IMR-90 (cell line): ENCODE results near the gene TICAM2. TPM values are rescaled to one million over a fixed set of nuclear protein-coding genes. Genes with fewer than 3 reads are reported as not detected.

Experiments
- ATAC-seq: fragments of 200-7000 bp; cut with Tn5 transposase; 2 replicates; pipeline ENCODE4 v1.9.1; 2020; ENCODE audit warnings: low read depth, mild to moderate bottlenecking, moderate library complexity
- BruUV-seq: library from RNA; stranded (reverse); fragments of 400-500 nt; replicated peaks from 2 replicates; lab custom pipeline; 2021; lab: Mats Ljungman, UMichigan
- CTCF ChIA-PET: fragments of 300-600 bp; formaldehyde crosslinking; extraction: SDS; loops from one replicate; lab custom pipeline; 2021; ENCODE audit warnings: antibody characterized with exemption; lab: Yijun Ruan, JAX
- POLR2A ChIA-PET: fragments of 300-600 bp; sonication (Branson Sonifier 250); formaldehyde crosslinking; loops from one replicate; lab custom pipeline; 2022; ENCODE audit warnings: antibody characterized with exemption; ENCODE audit not compliant: unreplicated experiment; lab: Charles Lee
- DNase-seq: peaks from one replicate; pipeline ENCODE4 v3.0.0; 2013
- H2AFZ ChIP-seq: replicated peaks from 2 replicates; pipeline ENCODE3; 2013; ENCODE audit warnings: low read length, mild to moderate bottlenecking; ENCODE audit not compliant: poor library complexity
- H2AK5ac ChIP-seq: 2 replicates; pipeline ENCODE4 v1.6.1; 2013; ENCODE audit warnings: low read depth, low read length, inconsistent platforms
- H2AK9ac ChIP-seq: replicated peaks from 2 replicates; pipeline ENCODE3; 2013; ENCODE audit warnings: mild to moderate bottlenecking, low read depth, low read length, moderate library complexity; ENCODE audit not compliant: poor library complexity
- H2BK120ac ChIP-seq: 2 replicates; pipeline ENCODE4 v1.6.1; 2013; ENCODE audit warnings: low read depth, low read length, inconsistent platforms
- H2BK15ac ChIP-seq: 3 replicates; pipeline ENCODE4 v1.6.1; 2013; ENCODE audit warnings: low read depth, low read length, inconsistent platforms
- H2BK20ac ChIP-seq: 2 replicates; pipeline ENCODE4 v1.6.1; 2013; ENCODE audit warnings: low read depth, mild to moderate bottlenecking, inconsistent platforms, low read length, moderate library complexity
- H2BK5ac ChIP-seq: 2 replicates; pipeline ENCODE4 v1.6.1; 2013; ENCODE audit warnings: mild to moderate bottlenecking, low read depth, low read length, inconsistent platforms; ENCODE audit not compliant: poor library complexity, severe bottlenecking
- H3K14ac ChIP-seq: replicated peaks from 2 replicates; pipeline ENCODE4 v1.6.1; 2013; ENCODE audit warnings: low read depth, low read length, inconsistent platforms
- H3K18ac ChIP-seq: 2 replicates; pipeline ENCODE4 v1.6.1; 2013; ENCODE audit warnings: low read depth, low read length, control low read depth
- H3K23ac ChIP-seq: 2 replicates; pipeline ENCODE4 v1.6.1; 2013; ENCODE audit warnings: low read depth, low read length, inconsistent platforms
- H3K27ac ChIP-seq: 2 replicates; pipeline ENCODE4 v1.5.1; 2013; ENCODE audit warnings: mild to moderate bottlenecking, control low read depth, low read length; ENCODE audit not compliant: insufficient read depth
- H3K27me3 ChIP-seq: 2 replicates; pipeline ENCODE4 v1.6.1; 2013; ENCODE audit warnings: low read length; ENCODE audit not compliant: control insufficient read depth, insufficient read depth
- H3K36me3 ChIP-seq: 2 replicates; pipeline ENCODE4 v1.6.1; 2013; ENCODE audit warnings: low read length, mixed read lengths; ENCODE audit not compliant: control insufficient read depth, insufficient read depth
- H3K4ac ChIP-seq: 2 replicates; pipeline ENCODE4 v1.6.1; 2013; ENCODE audit warnings: low read depth, low read length, inconsistent platforms
- H3K4me1 ChIP-seq: 2 replicates; pipeline ENCODE4 v1.6.1; 2013; ENCODE audit warnings: low read length, mixed read lengths; ENCODE audit not compliant: control insufficient read depth, insufficient read depth
- H3K4me2 ChIP-seq: 2 replicates; pipeline ENCODE4 v1.6.1; 2013; ENCODE audit warnings: low read depth, mild to moderate bottlenecking, control low read depth, low read length, moderate library complexity
- H3K4me3 ChIP-seq: 2 replicates; pipeline ENCODE4 v1.5.1; 2013; ENCODE audit warnings: low read depth, mild to moderate bottlenecking, control low read depth, low read length, moderate library complexity; ENCODE audit not compliant: insufficient read depth
- H3K56ac ChIP-seq: 2 replicates; pipeline ENCODE4 v1.6.1; 2013; ENCODE audit warnings: low read length, inconsistent platforms; ENCODE audit not compliant: insufficient read depth; ENCODE audit errors: extremely low read depth
- H3K79me1 ChIP-seq, 2 experiments: 2 replicates each; pipeline ENCODE4 v1.6.1; 2013; ENCODE audit warnings: low read length in 2 of 2, inconsistent platforms in 1 of 2, low read depth in 1 of 2
- H3K9ac ChIP-seq: 2 replicates; pipeline ENCODE4 v1.6.1; 2013; ENCODE audit warnings: low read depth, low read length, control low read depth
- H3K9me1 ChIP-seq: 2 replicates; pipeline ENCODE4 v1.6.1; 2013; ENCODE audit warnings: low read length, inconsistent platforms; ENCODE audit not compliant: insufficient read depth
- H3K9me3 ChIP-seq: 2 replicates; pipeline ENCODE4 v1.6.1; 2013; ENCODE audit warnings: low read length; ENCODE audit not compliant: control insufficient read depth, insufficient read depth
- H4K20me1 ChIP-seq: 2 replicates; pipeline ENCODE4 v1.6.1; 2013; ENCODE audit warnings: low read length, inconsistent platforms; ENCODE audit not compliant: insufficient read depth
- H4K5ac ChIP-seq: 2 replicates; pipeline ENCODE4 v1.6.1; 2013; ENCODE audit warnings: mild to moderate bottlenecking, low read depth, low read length, control low read depth
- H4K8ac ChIP-seq, 2 experiments: 2 replicates each; pipeline ENCODE4 v1.6.1; 2013; ENCODE audit warnings: low read depth in 2 of 2, low read length in 2 of 2, control low read depth in 1 of 2, inconsistent platforms in 1 of 2
- H4K91ac ChIP-seq: 2 replicates; pipeline ENCODE4 v1.6.1; 2013; ENCODE audit warnings: low read depth, low read length, inconsistent platforms; ENCODE audit not compliant: insufficient read depth
- CEBPB ChIP-seq: IDR thresholded peaks from 2 replicates; pipeline ENCODE4 v1.6.1; 2012; ENCODE audit warnings: low read depth, low read length, improper control_type of control experiment
- CHD1 ChIP-seq: IDR thresholded peaks from 2 replicates; pipeline ENCODE4 v1.6.1; 2012; ENCODE audit warnings: low read depth, low read length, improper control_type of control experiment
- WGBS, 2 experiments: methylation state at CpG; one replicate each; pipeline versions ENCODE4 v1.1.5 to v1.1.7; 2013; ENCODE audit warnings: missing lambda C conversion rate in 2 of 2; ENCODE audit not compliant: insufficient read length in 1 of 2; ENCODE audit errors: extremely low coverage in 2 of 2; 5-methylcytosine and 5-hydroxymethylcytosine counted together
- dilution Hi-C: fragments of 300-500 bp; cut with HindIII; formaldehyde crosslinking; loops from one replicate; pipeline ENCODE4 v1.14.3; 2018; ENCODE audit warnings: low sequenced_read_pairs; ENCODE audit not compliant: unreplicated experiment
- in situ Hi-C: fragments of 300-500 bp; cut with MboI; formaldehyde crosslinking; loops from 3 replicates; pipeline ENCODE4 v1.14.3; 2019; ENCODE audit warnings: low sequenced_read_pairs, inconsistent platforms, mixed read lengths
- intact Hi-C: fragments of 100-400 bp; cut with micrococcal nuclease; formaldehyde crosslinking; loops from 2 replicates; pipeline ENCODE4 v1.10.0; 2022
- polyA plus RNA-seq, 3 experiments: library from polyadenylated mRNA; depleted of rRNA; stranded (reverse); fragments of >200 nt; gene quantifications; 2 replicates each; pipeline ENCODE4 v1.2.3, GENCODE V29; 2012; ENCODE audit warnings: low replicate concordance in 1 of 3
- total RNA-seq: library from RNA; depleted of rRNA; stranded (reverse); fragments of >200 nt; gene quantifications from 2 replicates; pipeline ENCODE4 v1.2.3, GENCODE V29; 2012

Gene TICAM2
- total and polyA plus RNA-seq, 2 of the 4 experiments (the other 2 are of a cell fraction): 2.9 to 4.3 TPM

DNA sequence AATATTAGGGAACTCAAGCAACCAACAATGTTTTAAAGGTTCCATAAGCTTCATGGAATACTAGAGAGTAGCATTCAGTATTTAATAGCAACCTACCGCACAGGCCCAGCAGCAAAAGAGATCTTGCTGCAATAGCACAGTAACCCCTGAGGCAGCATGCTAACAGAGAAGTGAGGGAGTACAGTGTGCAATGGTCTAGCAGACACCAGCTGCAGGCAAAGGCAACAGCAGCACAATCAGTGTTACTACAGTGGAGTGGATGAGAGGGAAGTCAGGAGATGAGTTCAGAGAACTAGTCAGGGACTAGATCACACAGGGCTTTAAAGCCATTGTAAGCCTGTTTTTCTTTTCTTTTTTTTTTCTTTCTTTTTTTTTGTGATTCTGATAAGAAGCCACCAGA is 2.8 kb downstream of the TICAM2 start:
- no peak overlapping the region for H2AFZ ChIP-seq
- H3K14ac ChIP-seq: 0 out of 2 replicates have a peak overlapping the region, but pooled peaks have one; percentile 2
- BruUV-seq: no TSS peak
- WGBS, 2 experiments: no CpG with 5 or more reads among the region's 1 CpG
- H4K5ac ChIP-seq: no peak overlapping the region
- H3K4me2 ChIP-seq: 0 out of 2 replicates have a peak overlapping the region, but pooled peaks have one; percentile 0
- H3K9me3 ChIP-seq: no peaks in the 10 kb centered on the region
- ChIA-PET POLR2A (no interaction called here), CTCF (interaction anchor here (1.1 kb wide), 1 partner anchor 24 kb away, joined by 4 read pairs; no protein-coding TSS in a partner anchor)
- peak overlapping the region; percentile 62; the same call in 1 of the 2 replicates for H3K23ac ChIP-seq
- H3K18ac ChIP-seq: no peak overlapping the region
- peak; percentile 31; the same call in 1 of the 2 replicates for TF ChIP-seq CEBPB
- no peak for TF ChIP-seq CHD1
- no peak overlapping the region for H3K4me3 ChIP-seq
- H4K91ac ChIP-seq: no peak overlapping the region
- no peak overlapping the region for H3K56ac ChIP-seq
- no peak overlapping the region for H2BK20ac ChIP-seq
- peak overlapping the region; percentile 0; the same call in 1 of the 2 replicates for H3K4ac ChIP-seq
- 0 out of 2 replicates have a peak, but pooled peaks cover 5% of the 10 kb centered on the region for H3K9me1 ChIP-seq
- H2BK5ac ChIP-seq: no peak overlapping the region
- H4K8ac ChIP-seq: no peak overlapping the region
- H3K79me1 ChIP-seq: peaks cover 19 to 55% of the 10 kb centered on the region in 2 experiments
- peak; percentile 28 for ATAC-seq
- intact Hi-C loops: no loop called here
- H3K4me1 ChIP-seq: peaks cover 10% of the 10 kb centered on the region
- peaks cover 10% of the 10 kb centered on the region; the same call in 1 of the 2 replicates for H4K20me1 ChIP-seq
- H2AK9ac ChIP-seq: no peak overlapping the region
- peak; percentile 56 for DNase-seq
- H2AK5ac ChIP-seq: peak overlapping the region; percentile 0; the same call in 1 of the 2 replicates
- no peak overlapping the region for H3K9ac ChIP-seq
- H3K27ac ChIP-seq: no peak overlapping the region
- H3K27me3 ChIP-seq: no peaks in the 10 kb centered on the region
- H3K36me3 ChIP-seq: no peaks in the 10 kb centered on the region
- H2BK15ac ChIP-seq: no peak overlapping the region
- in situ Hi-C loops: no loop called here
- dilution Hi-C loops: no loop called here
- no peak overlapping the region for H2BK120ac ChIP-seq
